Activated gamma-delta T cell treated with anti-CD3 and anti-CD28 coated beads, Interleukin-2, amount 50 U/mL, for 16 hours (primary cell): Measurements from ENCODE around the gene TPRG1L.

Source experiments
- DNase-seq: peaks from one replicate; pipeline ENCODE4 v3.0.0-alpha.2; 2020; ENCODE audit warnings: low read depth

TPRG1L gene

DNA sequence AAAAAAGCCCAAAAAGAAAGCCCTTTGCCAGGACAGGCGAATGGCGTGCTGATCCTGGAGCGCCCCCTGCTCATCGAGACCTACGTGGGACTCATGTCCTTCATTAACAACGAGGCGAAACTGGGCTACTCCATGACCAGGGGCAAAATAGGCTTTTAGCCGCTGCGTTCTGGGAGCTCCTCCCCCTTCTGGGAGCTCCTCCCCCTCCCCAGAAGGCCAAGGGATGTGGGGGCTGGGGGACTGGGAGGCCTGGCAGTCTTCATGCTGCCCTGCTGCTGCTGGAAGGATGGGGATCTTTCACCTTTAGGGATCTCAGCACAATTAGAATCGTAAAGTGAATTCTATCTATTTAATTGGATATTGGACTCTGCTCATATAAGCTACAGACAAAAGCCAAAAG, 3.6 kb downstream of the TPRG1L start:
- DNase-seq = no peak

DNA sequence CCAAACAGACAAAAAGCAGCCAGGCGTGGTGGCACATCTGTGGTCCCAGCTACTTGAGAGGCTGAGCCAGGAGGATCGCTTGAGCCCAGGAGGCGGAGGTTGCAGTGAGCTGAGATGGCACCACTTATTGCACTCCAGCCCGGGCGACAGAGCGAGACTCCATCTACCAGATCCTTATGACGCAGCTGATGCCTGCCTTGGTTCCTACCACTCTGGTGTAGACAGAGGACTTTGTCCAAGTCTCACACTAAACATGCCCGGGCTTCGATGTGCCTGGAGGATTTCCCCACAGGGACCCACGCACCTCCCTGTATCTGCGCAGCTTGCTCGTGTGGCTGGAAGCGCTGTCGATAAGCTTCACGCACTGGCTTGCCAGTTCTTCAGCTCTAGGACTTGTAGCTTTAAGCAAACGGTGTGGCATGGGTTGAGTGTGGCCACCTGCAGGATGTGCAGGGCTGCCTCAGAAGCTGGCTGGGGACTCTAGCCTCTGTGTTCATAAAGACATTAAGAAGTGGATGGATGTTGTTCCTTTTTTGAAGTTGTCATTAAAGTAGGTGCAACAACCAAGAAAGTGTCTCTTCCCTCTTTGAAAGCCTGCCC, 4.8 kb downstream of the TPRG1L start:
- no peak for DNase-seq

DNA sequence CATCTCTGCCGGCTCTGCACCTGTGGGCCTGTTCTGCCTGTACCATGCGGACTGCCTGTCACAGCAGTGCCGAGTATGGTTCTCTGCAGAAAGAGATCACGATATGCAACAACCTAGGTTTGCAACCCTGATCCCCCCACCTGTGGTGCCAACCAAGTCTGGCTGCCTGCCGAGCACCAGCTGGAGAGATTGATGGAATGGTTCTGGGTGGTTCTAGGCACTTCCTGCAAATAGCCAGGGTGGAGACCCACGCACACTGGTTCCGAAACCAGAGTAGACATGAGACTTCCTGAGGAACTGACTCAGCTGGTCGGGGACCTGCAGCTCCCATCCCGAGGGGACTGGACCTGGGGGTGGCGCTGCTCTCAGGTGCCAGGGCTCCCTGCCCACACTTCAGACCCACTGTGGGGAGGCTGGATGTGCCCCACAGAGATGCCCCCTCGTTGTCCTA, 5.4 kb downstream of the TPRG1L start:
- DNase-seq = no peak

DNA sequence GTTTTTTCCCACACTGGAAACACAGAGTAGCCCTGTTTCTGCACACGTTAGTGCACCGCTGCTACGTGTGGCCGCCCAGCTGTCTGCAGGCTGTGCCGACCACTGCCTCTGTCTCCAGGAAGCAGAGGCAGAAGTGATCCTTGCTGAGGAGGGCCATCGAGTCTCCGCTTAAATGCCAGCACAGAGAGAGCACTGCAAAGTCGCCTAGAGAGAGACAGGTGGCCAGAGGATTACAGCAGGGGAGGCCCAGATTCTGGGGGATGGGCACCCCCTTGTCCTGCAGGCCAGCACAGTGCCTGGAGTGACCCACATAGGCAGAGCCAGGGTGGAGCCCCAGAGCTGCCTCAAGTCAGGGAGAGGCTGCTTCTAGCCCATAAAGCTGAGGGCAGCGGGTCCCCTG, 6.1 kb downstream of the TPRG1L start:
- DNase-seq = no peak

DNA sequence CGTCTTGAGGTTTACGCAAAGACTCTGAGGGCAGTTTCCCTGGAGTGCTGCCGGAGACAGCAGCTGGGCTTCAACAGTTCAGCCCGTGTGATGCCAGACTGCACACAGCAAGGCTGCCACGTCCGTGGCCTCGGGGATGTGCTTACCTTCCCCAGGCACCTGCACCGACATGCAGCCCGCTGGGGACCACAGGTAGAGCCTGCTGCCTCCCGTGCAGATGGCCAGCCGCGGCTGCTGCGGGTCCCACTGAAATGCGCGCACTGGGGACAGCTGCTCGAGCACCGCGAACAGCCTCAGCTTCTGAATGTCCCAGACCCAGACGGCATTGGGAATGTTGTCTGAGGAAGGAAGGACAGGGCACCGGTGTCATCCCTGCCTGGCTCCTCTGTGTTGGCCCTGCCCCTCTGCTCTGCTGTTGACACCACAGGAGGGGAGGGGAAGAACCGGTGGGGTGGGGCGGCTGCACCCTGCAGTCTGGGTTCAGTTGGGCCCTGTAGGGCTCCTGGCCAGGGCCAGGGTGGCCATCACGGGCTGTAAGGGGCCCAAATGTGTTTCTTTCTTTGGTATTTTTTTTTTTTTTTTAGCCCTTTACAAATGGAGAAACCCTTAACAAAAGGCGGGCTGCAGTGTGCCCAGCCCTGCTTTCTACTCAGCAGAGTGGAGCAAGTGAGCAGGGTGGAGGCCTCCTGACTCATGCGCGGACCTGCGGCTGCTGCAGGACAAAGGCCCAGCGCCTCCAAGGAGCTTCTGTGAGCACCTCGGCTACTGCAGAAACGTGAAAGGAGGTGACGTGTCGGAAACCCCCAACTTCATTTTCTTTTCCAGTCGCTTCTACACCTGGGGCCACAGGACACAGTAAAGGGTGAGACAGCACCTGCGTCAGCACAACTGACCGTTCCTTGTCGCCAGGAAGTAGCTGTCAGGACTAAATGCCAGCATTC, 6.8 kb downstream of the TPRG1L start:
- no peak for DNase-seq

DNA sequence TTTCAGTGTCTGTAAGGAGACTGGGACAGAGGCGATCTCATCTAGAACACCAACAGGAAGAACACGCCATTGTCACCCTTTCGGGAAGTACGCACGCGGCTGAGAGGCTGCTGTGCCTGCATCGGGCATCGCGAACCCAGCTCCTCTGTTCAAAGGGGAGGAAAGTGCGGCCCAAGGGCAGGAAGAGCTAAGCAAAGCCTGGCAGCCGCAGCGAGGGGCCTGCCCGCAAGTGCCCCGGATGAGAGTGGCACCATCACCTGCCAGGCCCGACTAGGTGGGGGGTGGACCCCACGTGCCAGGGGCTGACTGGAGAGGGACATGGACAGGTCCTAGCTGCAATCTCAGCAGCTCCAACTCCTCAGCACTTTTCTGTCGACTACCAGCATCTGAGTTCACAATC, 7.5 kb downstream of the TPRG1L start:
- no peak for DNase-seq

DNA sequence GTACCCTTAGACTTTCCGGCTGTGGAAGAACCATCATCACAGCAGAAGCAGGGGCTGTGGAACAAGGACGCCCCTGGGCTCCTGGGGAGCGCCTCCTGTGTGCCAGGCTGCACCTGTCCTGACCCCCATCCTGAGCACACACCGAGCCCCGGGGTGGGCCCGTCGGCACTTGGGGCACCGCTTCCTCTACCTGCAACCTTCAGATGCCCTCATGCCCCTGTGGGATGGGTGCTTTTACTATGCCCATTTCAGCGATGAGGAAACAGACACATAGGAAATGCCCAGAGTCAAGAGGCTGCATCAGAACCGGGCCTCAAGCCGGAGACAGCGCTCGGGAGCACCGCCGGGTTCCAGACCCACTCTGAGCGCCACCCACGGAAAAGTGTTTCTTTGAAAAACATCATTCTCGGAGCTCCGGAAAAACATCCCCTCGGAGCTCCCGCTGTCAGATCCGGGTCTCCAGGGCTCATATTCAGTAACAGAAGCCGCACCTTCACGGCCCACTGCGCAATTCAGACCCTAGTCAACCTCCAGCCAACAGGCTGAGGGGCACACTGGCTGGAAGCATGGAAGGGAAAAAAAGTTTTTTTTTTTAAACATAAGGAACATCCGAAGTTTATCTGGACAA, 8.0 kb downstream of the TPRG1L start:
- DNase-seq = no peak

DNA sequence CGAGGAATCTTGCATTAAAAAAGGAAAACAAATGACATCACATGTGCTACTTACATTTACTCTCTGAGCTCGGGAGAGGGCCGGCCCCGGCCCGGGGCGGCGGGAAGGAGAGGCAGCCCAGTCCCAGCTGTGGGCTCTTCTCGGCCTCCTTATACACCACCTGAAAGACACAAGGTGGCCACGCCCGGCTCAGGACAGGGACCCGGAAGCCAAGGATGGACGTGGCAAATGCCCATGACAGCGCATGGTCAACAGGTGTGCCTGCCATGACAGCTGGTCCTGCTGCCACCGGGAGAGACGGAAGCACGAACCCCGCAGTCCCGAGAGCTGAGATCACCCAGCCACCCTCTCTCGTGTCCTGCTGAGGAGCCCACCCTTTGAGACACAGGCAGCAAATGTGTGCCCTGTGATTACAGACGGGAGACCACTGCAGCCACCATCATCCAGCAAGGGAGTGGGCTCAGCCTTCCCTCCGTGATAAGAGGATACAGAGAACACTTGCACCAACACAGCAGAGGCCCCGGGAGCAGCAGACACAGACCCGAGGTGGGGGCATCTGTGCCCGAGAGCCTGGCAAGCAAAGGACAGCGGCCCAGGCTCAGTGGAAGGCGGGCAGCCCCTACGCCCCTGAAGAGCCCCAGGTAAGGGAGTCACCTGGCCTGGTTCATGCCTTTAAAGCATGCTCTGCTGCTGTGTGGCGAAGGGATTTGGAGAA, 8.7 kb downstream of the TPRG1L start:
- no peak for DNase-seq

DNA sequence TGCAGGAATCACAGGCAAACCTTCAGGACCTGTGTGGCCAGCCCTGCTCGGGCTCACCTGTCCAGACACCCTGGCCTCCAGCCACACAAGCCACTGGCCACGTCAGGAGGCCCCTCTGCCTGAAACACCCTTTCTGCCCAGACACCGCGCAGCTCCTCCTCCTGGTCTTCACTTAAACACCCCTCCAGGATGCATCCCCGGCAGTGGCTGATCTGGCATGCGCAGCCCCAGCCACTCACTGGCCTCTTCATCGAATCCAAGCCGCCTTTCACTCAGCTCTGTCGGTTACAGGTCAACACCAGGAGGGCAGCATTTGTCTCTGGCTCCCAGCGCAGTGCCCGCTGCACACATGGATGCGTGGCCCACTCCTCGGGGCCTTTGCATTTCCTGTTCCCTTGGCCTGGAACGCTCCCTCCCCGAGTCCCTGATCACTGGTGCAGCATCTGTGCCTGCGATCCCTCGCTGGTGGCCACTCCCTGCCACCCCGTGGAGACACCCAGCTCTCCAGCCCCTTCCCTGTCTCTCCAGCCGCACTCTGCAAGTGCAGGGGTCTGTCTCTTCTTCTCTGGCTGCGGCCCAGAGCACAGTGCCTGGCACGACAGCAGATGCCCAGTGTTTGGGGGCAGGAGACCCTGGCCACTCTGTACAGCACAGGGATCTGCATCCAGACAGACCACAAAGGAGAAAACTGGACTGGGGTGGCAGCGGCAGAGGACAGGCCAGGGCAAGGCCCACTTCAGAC, 9.4 kb downstream of the TPRG1L start:
- no peak for DNase-seq

DNA sequence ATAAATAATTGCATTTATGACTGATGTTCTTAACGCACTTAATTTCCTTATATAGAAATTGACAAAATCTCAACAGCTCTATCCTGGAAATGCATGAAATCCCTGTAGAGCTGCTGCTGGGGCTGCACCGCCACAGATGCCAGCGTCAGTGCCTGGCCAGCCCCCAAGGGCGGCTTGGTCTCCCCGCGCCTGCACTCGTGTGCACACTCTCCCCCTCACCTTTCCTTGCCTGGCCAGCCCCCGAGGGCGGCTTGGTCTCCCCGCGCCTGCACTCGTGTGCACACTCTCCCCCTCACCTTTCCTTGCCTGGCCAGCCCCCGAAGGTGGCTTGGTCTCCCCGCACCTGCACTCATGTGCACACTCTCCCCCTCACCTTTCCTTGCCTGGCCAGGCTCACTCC, 11.3 kb downstream of the TPRG1L start:
- DNase-seq = no peak

DNA sequence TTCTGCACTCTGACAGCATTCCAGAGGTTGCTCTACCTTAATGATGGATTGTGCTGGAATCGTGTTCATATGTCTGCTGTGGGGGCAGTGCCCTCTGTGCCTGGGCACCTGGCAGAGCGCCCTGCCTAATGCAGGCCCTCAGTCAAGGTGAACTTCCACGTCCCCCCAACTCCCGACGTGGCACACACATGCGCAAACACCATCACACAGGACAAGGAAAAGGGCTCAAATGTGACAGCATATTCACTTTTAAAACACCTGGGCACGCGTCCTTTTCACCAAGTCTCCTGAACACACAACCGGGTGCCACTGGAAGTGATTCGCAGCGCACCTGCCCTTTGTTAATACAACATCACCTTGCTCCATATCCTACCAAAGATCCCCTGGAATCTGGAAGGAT, 11.7 kb downstream of the TPRG1L start:
- DNase-seq = no peak

DNA sequence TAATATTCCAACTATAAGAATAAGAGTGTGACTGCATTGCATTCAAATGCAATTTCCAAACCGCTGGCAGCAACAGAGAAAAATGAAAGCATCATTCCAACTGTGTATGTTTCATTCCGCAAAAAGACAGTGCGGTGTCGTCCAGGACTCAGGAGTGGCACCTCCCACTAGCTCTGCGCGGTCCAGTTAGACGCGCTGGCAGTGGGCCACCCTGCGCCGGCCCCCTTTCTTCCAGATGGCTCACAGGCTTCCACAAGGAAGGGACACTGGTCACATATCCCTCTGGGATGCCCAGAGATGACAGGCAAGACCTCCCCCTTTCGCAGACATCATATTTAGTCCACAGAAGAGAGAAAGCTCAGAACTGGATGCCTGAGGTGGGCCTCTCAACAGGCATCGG, 13.2 kb downstream of the TPRG1L start:
- no peak for DNase-seq

DNA sequence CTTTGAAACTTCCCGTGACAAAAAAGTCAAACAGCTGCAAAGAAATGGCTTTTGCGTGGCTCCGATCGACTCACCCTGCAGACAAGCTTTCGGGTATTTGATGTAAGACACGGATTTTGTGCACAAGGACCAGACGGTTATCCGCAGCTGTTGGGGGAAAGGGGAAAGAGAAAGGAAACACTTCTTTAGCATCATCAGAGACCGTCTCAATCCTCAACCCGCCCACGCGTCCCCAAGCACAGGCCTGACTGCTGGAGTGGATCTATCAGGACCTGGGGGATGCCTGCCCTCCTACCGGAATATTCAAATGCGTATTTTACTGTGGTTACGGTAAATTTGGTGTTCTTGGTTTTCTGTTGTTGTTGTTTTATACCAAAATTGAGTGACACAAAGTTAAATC, 13.9 kb downstream of the TPRG1L start:
- DNase-seq = no peak

DNA sequence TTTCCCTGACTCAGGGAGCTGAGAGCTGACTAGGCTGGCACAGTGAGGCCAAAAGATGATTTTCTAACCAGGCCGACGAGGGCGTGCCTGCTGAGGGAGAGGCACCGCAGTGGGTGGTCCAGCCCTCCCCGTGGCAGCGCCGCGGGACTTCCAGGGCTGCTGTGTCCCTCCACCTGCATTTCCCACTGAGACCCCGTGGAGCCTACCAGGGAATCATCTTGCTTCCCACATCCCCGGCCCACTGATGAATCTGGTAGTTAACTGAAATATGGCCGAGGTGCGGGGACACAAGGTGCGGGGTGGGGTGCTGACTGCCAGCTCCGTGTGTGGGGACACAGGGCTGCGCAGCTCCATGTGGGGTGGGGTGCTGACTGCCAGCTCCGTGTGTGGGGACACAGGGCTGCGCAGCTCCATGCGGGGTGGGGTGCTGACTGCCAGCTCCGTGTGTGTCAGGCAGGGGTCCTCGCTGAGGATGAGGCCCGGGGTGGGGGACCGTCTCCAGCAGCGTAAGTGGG, 14.6 kb downstream of the TPRG1L start:
- DNase-seq = no peak

DNA sequence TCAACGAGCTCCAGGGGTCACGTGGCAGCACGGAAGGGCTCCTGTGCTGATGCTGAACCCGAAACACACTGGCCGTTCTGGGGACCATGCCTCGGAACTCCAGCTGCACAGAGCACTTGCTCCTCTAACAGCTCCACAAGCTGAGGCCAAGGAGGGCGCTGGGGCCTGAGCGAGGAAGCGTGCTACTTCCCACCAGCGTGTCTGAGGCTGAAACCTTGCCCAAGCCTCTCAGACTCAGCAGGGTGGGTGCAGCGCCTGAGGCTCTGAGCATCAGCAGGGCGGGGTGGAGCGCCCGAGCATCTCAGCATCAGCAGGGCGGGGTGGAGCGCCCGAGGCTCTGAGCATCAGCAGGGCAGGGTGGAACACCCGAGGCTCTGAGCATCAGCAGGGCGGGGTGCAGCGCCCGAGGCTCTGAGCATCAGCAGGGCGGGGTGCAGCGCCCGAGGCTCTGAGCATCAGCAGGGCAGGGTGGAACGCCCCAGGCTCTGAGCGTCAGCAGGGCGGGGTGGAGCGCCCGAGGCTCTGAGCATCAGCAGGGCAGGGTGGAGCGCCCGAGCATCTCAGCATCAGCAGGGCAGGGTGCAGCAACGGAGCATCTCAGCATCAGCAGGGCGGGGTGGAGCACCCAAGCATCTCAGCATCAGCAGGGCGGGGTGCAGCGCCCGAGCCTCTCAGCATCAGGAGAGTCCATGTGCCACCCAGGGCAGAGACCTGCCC, 15.5 kb downstream of the TPRG1L start:
- no peak for DNase-seq

DNA sequence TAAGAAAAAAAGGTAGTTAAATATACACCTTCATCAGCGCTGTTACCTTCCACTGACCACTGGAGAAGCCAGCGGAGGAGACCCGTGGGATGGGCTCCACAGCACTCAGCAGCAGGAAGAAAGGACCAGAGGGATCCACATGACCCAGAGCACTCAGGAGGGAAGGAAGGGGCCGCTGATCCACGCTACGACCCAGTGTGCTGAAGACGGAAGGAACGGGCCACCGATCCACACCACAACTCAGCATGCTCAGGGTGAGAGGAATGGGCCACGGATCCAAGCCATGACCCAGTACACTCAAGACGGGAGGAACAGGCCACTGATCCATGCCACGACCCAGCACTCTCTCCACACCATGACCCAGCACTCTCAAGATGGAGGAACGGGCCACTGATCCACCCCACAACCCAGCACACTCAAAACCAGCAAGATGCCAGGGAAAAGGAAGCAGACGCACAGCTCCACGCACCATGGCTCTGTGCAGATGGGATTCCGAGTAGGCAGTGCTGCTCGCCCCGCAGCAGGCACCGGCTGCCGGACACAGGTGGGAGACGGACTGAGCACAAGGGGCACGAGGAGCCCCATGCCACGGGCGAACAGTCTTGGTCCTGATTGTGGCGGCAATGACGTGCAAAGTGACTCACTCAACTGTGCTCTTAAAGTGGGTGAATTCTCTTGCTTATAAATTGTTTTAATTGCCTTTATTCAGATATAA, 16.4 kb downstream of the TPRG1L start:
- no peak for DNase-seq

DNA sequence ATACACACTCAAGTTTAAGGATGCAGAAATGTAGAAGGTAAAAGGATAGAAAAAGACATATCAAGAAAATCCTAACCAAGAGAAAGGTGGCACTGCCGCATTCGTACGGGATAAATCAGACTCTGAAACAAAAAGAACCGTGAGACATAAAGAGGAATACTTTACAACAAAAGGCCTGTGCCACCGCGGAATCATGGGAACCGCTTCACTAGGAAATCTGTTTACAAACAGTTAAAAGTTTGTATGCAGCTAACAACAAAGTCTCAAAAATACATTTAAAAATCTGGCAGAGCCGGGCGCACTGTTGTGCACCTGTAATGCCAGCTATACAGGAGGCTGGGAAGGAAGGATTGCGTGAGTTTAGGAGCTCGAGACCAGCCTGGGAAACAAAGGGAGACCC, 17.0 kb downstream of the TPRG1L start:
- no peak for DNase-seq

DNA sequence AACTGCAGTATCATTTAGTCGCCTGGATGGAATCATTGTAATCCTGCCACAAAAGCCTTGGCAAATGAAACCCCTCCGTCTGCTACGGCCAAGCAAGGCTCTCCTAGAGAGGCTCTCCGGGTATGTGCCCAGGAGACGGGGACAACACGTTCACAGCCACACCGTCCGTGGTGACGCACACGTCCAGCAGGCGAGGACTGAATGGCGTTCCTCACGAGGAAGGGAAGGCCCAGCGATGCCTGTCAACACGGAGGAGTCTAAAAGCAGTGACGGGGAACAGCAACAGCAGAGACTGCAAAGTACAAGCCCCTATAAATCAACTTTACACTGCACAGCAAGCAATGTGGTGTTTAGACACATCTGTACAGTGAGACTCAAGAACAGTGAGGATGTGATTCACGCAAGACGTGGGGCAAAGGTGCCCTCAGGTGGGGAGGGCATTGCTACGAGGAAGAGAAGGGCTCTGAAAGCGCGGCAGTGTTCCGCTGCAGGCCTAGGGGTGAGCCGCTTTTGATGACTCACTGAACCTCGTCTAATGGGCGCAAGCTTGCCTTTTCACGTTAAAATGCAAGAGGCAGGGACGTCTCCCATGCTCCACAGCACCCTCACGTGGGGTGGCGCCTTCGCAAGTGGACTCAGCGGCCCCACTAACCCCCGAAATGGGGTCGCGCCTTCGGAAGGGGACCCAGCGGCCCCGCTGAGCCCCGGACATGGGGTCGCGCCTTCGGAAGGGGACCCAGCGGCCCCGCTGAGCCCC, 18.3 kb downstream of the TPRG1L start:
- no peak for DNase-seq

DNA sequence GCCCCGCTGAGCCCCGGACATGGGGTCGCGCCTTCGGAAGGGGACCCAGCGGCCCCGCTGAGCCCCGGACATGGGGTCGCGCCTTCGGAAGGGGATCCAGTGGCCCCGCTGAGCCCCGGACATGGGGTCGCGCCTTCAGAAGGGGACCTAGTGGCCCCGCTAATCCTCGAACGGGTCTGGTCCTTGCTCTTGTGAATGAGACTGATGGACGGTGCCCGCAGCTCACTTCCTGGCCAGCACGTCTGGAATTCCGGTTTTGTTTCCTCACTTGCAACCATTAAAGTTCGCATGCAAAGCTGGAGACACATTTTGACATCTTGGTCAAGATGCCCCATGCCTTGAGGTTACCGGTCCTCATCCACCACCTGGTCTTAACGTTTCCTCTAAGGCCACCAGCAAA, 19.5 kb downstream of the TPRG1L start:
- no peak for DNase-seq

DNA sequence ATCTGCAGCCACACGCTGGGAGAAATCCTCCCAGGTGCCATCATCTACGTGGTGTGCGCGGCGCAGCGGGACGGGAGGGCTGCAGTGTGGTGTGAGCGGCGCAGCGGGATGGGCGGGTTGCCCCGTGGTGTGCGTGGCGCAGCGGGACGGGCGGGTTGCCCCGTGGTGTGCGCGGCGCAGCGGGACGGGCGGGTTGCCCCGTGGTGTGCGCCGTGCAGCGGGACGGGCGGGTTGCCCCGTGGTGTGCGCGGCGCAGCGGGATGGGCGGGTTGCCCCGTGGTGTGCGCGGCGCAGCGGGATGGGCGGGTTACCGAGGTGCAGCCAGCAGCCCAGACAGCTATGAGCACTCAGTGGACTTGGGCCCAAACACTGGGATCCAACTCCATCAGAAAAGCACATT, 20.4 kb downstream of the TPRG1L start:
- no peak for DNase-seq
